ENCODE results near the gene ELK4.

DNA sequence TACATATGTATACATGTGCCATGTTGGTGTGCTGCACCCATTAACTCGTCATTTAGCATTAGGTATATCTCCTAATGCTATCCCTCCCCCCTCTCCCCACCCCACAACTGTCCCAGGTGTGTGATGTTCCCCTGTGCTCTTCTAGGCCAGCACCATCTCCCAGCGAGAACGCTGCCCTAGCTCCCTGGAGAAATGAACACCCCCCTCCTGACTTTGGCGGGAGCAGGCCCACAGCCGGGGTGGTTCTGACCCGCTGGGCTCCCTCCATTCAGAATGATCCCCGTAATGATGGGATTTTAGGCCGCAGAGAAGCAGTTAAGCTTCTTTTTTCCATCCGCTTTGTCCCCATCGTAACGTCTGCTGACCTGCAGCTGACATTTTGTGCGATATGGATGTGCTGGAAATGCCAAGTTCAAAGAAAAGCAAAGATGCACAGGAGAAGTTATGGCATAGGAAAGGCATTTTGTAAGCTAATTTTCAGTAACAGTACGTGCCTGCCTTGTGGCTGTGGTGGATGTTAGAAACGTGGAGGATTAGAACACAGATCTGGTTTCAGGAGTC lies 39.3 kb downstream of the ELK4 start:
- TF ChIP-seq POLR2A (IDR thresholded peaks at IDR 0.05; ENCODE audit: insufficient read depth in 1 of 2, low read depth in 2 of 2, low read length in 2 of 2) (no peak), ZNF232 (CRISPR knock-in tag; IDR thresholded peaks at IDR 0.05; ENCODE audit: borderline replicate concordance) (no peak), TEAD3 (CRISPR knock-in tag; optimal IDR thresholded peaks at IDR 0.05; ENCODE audit: borderline replicate concordance) (no peak), ZNF383 (CRISPR knock-in tag; IDR thresholded peaks at IDR 0.05; ENCODE audit: borderline replicate concordance) (no peak), JUNB (CRISPR knock-in tag; IDR thresholded peaks at IDR 0.05; ENCODE audit: borderline replicate concordance) (no peak), ATF7 (IDR thresholded peaks at IDR 0.05) (no peak), ATF7 (CRISPR knock-in tag; IDR thresholded peaks at IDR 0.05) (no peak), ZNF883 (CRISPR knock-in tag; IDR thresholded peaks at IDR 0.05; ENCODE audit: not compliant biosample characterization) (no peak), ZBTB20 (CRISPR knock-in tag; IDR thresholded peaks at IDR 0.05; ENCODE audit: borderline replicate concordance, low read depth) (no peak)
- TF ChIP-seq, protein P1, sequence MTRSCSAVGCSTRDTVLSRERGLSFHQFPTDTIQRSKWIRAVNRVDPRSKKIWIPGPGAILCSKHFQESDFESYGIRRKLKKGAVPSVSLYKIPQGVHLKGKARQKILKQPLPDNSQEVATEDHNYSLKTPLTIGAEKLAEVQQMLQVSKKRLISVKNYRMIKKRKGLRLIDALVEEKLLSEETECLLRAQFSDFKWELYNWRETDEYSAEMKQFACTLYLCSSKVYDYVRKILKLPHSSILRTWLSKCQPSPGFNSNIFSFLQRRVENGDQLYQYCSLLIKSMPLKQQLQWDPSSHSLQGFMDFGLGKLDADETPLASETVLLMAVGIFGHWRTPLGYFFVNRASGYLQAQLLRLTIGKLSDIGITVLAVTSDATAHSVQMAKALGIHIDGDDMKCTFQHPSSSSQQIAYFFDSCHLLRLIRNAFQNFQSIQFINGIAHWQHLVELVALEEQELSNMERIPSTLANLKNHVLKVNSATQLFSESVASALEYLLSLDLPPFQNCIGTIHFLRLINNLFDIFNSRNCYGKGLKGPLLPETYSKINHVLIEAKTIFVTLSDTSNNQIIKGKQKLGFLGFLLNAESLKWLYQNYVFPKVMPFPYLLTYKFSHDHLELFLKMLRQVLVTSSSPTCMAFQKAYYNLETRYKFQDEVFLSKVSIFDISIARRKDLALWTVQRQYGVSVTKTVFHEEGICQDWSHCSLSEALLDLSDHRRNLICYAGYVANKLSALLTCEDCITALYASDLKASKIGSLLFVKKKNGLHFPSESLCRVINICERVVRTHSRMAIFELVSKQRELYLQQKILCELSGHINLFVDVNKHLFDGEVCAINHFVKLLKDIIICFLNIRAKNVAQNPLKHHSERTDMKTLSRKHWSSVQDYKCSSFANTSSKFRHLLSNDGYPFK (CRISPR knock-in tag; IDR thresholded peaks at IDR 0.05; ENCODE audit: borderline replicate concordance), result no peak
- TF ChIP-seq, protein P2, sequence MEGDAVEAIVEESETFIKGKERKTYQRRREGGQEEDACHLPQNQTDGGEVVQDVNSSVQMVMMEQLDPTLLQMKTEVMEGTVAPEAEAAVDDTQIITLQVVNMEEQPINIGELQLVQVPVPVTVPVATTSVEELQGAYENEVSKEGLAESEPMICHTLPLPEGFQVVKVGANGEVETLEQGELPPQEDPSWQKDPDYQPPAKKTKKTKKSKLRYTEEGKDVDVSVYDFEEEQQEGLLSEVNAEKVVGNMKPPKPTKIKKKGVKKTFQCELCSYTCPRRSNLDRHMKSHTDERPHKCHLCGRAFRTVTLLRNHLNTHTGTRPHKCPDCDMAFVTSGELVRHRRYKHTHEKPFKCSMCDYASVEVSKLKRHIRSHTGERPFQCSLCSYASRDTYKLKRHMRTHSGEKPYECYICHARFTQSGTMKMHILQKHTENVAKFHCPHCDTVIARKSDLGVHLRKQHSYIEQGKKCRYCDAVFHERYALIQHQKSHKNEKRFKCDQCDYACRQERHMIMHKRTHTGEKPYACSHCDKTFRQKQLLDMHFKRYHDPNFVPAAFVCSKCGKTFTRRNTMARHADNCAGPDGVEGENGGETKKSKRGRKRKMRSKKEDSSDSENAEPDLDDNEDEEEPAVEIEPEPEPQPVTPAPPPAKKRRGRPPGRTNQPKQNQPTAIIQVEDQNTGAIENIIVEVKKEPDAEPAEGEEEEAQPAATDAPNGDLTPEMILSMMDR (CRISPR knock-in tag; IDR thresholded peaks at IDR 0.05), result no peak
- TF ChIP-seq, protein P3, sequence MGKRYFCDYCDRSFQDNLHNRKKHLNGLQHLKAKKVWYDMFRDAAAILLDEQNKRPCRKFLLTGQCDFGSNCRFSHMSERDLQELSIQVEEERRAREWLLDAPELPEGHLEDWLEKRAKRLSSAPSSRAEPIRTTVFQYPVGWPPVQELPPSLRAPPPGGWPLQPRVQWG (CRISPR knock-in tag; IDR thresholded peaks at IDR 0.05; ENCODE audit: borderline replicate concordance, low read depth), result no peak
